GM12864 (cell line): Measurements from ENCODE around the gene JTB.

ENCODE experiments used
- DNase-seq: peaks from one replicate; pipeline ENCODE4 v3.0.0-alpha.2; 2011; ENCODE audit warnings: low read depth
- H3K4me3 ChIP-seq: 2 replicates; pipeline ENCODE4 v1.5.1; 2011; ENCODE audit warnings: mild to moderate bottlenecking, low read depth, low read length, control low read depth
- CTCF ChIP-seq: IDR thresholded peaks from 2 replicates; pipeline ENCODE4 v1.5.1; 2011; ENCODE audit warnings: low read depth, mild to moderate bottlenecking, moderate library complexity, low read length, control low read depth, inconsistent platforms; ENCODE audit errors: missing control alignments

The JTB gene

GRCh38 chr1:153976819-153977249, 640 bp downstream of the JTB start:
- no peak for TF ChIP-seq CTCF
- DNase-seq = no peak
- H3K4me3 ChIP-seq = peak overlapping the region; percentile 99

- DNase-seq = no peak
- no peak for TF ChIP-seq CTCF
These were observed 3.9 kb downstream of the JTB start for GRCh38 chr1:153973525-153973924.

GRCh38 chr1:153973071-153973470, 4.4 kb downstream of the JTB start:
- no peak for DNase-seq
- TF ChIP-seq CTCF = no peak
- H3K4me3 ChIP-seq = no peak overlapping the region

More at GRCh38 chr1:153973525-153973924, 3.9 kb downstream of the JTB start:
- no peak overlapping the region for H3K4me3 ChIP-seq

- no peak for TF ChIP-seq CTCF
These were observed 7.1 kb downstream of the JTB start for GRCh38 chr1:153970346-153970745.

GRCh38 chr1:153968972-153969371, 8.5 kb downstream of the JTB start:
- DNase-seq = no peak
- H3K4me3 ChIP-seq = no peak overlapping the region
- TF ChIP-seq CTCF = no peak

More at GRCh38 chr1:153970346-153970745, 7.1 kb downstream of the JTB start:
- no peak overlapping the region for H3K4me3 ChIP-seq
- no peak for DNase-seq

GRCh38 chr1:153968408-153968807, 9.1 kb downstream of the JTB start:
- peak overlapping the region; percentile 71 for H3K4me3 ChIP-seq
- TF ChIP-seq CTCF = no peak
- DNase-seq = no peak

GRCh38 chr1:153968000-153968363, 9.5 kb downstream of the JTB start:
- no peak for DNase-seq
- no peak for TF ChIP-seq CTCF
- peak overlapping the region; percentile 71 for H3K4me3 ChIP-seq
